Hepatic stellate cell (primary cell): ENCODE measurements around the gene KLK3.
A peak's percentile ranks its signal among the peaks of the same experiment; 100 is the strongest.

ENCODE experiments used
- DNase-seq: peaks from one replicate; pipeline ENCODE4 v3.0.0; 2011; ENCODE audit warnings: low spot score

The KLK3 gene

DNA sequence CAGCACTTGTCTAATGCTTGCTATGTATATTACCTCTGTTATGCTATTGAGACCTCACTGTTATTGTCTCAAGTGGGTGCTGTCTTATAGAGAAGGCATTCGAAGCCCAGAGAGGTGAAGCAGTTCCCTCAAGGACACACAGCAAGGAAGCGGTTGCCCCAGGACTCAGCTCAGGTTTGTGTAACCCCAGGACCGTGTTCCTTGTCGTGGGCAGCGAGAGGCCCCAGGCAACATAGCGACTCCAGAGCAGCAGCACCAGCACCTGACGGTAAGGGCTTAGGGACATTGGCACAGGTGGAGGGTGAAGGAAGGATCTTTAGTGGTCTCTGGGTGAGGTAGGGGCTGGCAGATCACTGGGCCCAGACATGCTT is 23.7 kb upstream of the KLK3 start:
- DNase-seq, result no peak

DNA sequence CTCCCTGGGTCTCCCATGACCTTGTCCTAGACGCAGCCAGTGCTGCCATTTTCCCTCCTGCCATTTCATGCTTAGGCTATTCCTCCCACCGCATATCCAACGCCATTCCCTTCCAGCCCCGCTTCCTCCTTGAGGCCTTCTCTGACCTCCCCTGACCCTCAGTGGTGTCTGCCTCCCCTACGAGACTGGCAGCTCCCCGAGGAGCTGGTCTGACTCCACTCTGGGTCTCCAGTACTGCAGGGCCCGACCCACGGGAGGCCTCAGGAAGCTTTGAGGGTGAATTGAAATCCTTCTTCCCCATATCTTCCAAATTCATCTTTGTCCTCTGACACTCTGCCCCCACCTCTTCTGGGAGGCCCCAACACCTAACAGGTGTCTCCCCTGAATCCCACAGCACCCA is 22.0 kb upstream of the KLK3 start:
- no peak for DNase-seq

DNA sequence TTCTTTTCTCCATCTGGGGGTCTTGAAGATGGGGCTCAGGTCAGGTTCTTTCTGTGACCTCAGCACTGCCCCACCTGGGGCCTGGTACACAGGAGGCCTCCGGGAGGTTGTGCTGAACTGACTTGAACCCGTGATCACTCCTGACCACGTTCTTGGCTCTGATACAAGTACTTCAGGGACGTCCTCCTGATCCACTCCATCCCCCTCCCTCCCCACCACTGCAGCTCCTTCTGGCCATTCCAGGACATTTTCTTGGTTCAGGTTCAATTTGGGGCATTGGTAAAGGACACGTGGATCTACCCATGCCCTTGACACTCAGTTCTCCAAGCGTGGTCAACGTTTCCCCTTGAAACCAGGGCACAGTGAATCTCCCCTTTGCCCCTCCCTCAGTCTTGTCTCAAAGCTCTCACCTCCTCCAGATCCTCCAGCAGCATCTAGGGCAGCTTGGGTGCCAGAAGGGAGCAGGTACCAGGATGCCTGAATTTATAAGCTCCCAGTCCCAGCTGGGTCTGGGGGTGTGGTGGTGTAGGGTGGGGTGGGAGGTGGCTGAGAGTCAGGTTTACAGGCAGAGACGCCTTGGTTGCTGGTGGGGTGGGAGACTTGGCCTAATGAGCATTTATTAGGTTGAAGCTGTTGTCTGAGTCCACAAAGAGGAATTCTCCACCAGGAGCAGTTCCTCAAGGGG is 21.5 kb upstream of the KLK3 start, which contains the start of gene KLK15:
KLK15 (minus strand) TSS at position 458 of the 685 bp plus-strand sequence. CDS start 2,082 bp downstream, outside the sequence.
- DNase-seq, result no peak

DNA sequence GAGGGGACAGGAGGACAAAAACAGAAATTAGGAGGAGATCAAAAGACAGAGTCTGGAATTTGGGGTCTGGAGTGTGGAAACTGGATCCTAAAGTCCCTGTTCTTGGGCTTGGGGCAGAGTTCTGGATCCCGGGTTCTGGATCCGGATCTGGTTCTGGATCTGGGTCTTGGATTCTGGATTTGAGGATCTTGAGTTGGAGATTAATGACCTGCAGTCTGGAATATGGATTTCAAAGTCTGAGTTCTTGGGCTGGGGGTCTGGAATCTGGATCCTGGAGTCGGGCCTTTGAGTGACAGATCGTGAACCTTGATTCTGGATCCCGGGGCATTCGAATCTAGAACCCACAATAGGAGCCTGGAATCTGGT is 20.9 kb upstream of the KLK3 start:
- DNase-seq, result no peak

DNA sequence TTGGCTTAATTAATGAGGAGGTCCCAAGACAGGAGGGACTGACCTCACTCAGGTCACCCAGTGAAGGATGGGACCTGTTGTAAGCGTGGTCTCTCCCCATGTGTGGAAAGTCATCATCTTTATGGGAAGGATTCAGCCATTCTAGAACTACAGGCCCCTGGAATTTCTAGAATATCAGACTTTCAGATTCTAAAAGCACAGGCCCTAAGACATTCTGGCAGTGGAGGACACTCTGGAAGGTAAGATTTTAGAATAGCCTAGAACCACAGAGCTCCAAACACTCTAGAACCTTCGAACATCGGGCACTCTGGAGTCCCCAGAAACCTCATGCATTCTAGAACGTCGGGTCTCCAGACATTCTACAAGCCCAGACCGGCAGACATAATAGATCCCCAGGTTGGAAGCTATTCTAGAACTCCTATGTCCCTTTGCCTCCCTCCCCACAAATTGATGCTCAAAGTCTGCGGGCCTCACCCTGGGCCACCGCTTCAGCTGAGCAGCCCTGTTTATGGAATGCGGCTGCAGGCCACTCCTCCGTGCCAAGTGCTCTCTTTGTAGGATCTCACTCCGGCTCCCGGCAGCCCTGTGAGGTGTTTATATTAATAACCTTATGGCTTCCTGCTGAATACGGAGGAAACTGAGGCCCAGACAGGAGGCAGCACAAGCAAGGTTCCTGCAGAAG is 19.5 kb upstream of the KLK3 start:
- no peak for DNase-seq

DNA sequence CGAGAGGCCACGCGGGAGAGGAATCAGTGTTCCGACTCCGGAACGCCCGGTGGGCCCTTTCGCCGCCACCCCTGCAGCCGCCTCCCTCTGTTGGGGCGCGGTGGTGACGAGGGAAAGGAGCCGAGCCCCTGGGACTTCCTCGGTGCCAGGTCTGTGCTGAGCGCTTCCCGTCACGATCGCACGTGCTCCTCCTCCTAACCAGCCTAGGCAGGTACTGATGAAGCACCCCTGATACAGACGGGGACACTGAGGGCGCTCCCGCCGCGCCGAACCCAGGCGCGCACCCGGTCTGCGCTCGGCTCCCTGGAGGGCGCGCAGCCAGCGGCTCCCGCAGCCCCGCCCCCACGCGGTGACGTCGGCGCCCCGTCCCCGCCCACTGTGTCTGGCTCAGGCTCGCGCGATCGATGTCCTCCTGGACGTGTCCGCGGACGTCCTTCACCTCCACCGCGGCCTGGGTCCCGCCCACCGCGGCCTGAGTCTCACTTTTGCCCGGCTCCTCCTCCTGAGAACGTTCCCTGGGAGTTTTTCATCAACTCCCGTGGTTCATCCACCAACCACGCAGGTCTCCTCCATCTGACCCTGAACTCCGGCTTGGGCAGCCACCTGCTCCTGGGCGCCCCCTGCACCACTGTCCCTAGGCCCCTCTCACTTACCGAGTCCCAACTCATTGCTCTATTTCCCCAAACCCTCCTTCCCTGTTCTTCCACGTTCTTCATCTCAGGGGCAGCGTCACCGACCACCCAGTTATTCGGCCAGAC is 18.8 kb upstream of the KLK3 start:
- DNase-seq, result peak; percentile 67

DNA sequence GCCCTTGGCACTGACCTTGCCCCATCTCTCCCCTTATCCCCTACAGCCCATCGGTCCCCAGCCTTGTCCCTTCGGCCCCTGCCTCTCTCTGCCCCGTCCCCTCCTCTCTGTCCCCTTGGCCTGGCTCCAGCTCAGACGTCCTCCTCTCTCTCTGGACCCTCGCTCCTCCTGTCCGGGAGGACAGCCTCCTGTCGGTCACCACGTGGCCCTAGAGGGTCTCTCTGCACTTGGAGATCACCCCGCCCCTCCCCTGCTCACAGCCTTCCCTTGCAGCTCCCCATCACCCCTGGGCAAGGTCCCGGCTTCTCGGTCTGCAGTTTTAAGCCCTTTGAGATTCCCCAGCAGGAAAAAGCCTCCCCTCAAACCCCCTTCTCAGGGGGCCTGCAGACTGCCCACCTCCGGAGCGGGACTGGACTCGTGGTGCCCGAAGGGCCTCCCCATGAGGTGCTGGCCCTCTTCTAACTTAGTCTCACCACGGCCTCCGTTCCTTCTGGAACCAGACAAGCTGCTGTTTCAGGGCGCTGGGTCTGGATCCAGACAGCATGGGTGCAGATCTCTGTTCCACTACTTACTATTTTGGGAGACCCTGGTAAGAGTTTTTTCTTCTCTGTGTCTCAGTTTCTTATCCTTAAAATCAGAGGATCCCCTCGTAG is 18.0 kb upstream of the KLK3 start:
- DNase-seq, result no peak

DNA sequence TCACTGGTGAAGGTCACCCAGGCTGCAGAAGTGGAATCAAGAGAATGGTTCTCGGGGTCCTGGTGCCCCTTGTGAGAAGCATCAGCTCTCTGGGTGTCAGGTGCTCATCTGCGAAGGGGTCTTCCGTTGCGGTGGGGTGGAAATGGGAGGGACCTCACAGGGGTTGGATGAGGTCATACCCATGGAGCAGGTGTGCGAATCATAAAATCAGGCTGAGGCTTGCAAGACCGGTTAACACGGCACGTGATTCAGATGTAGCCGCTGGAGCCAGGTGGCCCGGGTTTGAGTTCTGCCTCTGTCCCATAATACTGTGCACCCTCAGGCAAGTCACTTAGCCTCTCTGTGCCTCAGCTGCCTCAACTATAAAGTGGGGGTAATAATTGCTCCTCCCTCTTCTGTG is 17.4 kb upstream of the KLK3 start:
- no peak for DNase-seq

DNA sequence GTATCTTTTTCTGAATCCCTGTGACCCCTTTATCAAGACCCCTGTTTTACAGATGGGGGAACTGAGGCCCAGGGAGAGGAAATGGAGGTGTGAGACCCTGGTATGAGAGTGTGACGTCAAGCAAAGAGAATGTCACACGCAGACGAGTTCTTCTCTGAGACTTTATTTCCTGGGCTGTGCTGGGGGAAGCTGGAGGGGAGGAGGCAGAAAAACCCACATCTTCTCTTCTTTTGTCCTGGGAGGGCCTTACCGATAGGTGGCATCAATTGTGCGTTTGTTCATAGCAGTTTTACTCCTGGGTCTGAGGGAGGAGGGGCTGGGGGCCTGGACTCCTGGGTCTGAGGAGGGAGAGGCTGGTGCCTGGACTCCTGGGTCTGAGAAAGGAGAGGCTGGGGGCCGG is 16.5 kb upstream of the KLK3 start:
- no peak for DNase-seq

DNA sequence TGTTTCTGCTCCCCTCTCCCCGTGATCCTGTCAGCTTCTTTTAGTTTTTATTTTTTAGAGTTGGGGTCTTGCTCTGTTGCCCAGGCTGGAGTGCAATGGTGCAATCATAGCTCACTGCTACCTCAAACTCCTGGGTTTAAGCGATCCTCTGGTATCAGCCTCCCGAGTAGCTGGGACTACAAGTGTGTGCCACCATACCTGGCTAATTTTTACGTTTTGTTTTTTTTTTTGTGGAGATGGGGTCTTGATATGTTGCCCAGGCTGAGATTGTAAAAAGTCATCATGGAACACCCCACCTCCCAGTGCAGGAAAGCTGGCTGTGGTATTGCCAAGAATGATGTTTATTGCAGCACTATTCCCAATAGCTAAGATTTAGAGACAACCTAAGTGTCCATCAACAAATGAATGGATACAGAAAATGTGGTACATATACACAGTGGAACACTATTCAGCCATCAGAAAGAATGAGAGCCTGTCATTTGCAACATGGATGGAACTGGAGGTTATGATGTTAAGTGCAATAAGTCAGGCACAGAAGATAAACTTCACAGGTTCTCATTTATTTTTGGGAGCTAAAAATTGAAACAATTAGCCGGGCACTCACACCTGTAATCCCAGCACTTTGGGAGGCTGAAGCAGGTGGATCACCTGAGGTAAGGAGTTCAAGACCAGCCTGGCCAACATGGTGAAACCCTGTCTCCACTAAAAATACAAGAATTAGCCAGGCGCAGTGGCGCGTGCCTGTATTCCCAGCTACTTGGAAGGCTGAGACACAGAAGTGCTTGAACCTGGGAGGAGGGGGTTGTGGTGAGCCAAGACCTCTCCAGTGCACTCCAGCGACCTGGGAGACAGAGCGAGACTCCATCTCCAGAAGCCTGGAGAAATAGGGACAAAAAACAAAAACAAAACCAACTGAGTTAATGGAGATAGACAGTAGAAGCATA is 14.7 kb upstream of the KLK3 start:
- no peak for DNase-seq

DNA sequence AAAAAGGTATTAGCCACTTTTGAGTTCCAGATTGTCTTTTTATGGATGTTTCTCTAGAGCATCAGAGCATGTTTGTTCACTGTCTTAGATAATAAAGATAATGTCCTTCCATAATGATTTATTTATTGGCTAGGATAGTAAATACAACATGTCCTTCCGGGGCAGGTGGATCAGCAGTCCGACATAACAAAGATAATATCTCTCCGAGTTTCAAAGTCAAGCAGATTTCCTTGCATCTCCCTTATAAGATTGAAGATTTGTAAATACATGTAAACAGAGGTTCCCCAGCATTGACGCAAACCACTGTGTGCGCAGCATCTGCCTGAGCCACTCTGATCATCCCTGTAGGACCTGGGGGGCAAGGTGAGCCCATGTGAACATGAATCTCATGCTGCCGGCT is 12.6 kb upstream of the KLK3 start:
- DNase-seq, result no peak

DNA sequence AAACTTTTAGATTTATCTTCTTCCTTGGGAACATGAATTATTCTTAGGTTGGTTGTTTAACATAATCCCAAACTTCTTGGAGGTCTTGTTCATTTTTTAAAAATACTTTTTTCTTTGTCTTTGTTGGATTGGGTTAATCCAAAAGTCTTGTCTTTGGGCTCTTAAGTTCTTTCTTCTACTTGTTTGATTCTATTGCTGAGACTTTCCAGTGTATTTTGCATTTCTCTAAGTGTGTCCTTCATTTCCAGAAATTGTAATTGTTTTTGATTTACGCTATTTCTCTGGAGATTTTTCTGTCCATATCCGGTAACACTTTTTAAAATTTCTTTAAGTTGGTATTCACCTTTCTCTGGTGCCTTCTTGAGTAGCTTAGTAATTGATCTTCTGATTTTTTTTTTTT is 11.5 kb upstream of the KLK3 start:
- DNase-seq, result no peak

DNA sequence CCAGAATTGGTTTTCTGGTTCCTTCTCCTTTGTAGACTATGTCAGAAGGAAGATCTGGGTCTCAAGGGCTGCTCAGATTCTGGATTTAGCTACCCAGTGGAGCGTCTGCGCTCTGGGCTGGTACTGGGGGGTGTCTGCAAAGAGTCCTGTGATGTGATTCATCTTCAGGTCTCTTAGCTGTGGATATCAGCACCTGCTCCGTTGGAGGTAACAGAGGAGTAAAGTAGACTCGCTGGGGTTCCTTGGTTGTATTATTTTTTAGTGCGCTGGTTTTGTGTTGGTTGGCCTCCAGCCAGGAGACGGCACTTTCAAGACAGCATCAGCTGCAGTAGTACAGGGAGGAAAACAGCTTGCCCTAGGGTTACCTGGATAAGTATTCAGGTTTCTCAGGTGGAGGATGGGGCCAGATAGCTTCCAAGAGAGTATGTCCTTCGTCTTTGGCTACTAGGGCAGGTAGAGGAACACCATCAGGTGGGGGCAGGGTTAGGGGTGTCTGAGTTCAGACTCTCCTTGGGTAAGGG is 11.0 kb upstream of the KLK3 start:
- no peak for DNase-seq

DNA sequence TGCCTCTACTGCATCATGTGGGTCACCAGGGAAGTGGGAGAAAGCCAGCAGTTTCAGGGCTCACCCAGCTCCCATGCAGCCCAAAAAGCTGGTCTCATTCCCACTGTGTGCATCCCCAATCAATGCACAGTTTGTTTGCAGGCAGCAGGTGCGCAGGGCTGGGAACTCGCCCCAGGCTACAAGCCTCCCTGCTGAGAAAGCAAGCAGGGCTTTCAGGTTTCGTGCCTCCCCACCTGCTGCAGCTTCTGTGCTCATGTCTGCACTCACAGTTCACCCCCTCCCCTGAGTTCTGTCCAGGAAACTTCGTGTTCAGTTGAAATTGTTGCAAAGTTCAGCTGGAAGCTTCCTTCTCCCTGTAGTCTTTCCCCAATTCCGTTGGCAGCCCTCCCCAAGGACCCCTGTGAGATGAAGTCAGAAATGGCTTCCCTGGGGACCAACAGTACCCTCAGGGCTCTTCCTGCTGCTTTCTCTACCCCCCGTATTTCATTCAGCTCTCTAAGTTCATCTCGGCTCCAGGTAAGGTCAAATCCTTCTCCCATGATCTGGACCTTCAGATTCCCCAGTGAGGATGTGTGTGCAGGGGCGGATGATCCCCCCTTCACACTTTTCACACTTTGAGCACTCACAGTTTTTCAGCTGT is 10.3 kb upstream of the KLK3 start:
- no peak for DNase-seq

DNA sequence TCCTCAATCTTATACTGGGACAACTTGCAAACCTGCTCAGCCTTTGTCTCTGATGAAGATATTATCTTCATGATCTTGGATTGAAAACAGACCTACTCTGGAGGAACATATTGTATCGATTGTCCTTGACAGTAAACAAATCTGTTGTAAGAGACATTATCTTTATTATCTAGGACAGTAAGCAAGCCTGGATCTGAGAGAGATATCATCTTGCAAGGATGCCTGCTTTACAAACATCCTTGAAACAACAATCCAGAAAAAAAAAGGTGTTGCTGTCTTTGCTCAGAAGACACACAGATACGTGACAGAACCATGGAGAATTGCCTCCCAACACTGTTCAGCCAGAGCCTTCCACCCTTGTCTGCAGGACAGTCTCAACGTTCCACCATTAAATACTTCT is 4.0 kb upstream of the KLK3 start:
- DNase-seq, result no peak

DNA sequence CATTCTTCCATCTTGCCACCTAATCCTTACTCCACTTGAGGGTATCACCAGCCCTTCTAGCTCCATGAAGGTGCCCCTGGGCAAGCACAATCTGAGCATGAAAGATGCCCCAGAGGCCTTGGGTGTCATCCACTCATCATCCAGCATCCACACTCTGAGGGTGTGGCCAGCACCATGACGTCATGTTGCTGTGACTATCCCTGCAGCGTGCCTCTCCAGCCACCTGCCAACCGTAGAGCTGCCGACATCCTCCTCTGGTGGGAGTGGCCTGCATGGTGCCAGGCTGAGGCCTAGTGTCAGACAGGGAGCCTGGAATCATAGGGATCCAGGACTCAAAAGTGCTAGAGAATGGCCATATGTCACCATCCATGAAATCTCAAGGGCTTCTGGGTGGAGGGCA is 3.1 kb upstream of the KLK3 start:
- DNase-seq, result no peak

DNA sequence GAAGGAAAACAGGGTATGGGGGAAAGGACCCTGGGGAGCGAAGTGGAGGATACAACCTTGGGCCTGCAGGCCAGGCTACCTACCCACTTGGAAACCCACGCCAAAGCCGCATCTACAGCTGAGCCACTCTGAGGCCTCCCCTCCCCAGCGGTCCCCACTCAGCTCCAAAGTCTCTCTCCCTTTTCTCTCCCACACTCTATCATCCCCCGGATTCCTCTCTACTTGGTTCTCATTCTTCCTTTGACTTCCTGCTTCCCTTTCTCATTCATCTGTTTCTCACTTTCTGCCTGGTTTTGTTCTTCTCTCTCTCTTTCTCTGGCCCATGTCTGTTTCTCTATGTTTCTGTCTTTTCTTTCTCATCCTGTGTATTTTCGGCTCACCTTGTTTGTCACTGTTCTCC is 2.7 kb downstream of the KLK3 start:
- DNase-seq, result no peak

DNA sequence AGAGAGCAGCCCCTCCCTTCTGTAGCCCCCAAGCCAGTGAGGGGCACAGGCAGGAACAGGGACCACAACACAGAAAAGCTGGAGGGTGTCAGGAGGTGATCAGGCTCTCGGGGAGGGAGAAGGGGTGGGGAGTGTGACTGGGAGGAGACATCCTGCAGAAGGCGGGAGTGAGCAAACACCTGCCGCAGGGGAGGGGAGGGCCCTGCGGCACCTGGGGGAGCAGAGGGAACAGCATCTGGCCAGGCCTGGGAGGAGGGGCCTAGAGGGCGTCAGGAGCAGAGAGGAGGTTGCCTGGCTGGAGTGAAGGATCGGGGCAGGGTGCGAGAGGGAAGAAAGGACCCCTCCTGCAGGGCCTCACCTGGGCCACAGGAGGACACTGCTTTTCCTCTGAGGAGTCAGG is 4.2 kb downstream of the KLK3 start:
- DNase-seq, result no peak

DNA sequence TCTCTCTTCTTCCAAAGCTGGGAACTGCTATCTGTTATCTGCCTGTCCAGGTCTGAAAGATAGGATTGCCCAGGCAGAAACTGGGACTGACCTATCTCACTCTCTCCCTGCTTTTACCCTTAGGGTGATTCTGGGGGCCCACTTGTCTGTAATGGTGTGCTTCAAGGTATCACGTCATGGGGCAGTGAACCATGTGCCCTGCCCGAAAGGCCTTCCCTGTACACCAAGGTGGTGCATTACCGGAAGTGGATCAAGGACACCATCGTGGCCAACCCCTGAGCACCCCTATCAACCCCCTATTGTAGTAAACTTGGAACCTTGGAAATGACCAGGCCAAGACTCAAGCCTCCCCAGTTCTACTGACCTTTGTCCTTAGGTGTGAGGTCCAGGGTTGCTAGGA is 5.1 kb downstream of the KLK3 start:
- DNase-seq, result no peak

DNA sequence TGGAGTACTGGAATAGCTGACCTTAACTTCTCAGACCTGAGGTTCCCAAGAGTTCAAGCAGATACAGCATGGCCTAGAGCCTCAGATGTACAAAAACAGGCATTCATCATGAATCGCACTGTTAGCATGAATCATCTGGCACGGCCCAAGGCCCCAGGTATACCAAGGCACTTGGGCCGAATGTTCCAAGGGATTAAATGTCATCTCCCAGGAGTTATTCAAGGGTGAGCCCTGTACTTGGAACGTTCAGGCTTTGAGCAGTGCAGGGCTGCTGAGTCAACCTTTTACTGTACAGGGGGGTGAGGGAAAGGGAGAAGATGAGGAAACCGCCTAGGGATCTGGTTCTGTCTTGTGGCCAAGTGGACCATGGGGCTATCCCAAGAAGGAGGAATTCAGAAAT is 6.3 kb downstream of the KLK3 start:
- no peak for DNase-seq
